NK-92 treated with Interleukin-12 subunit alpha and Interleukin-12 subunit beta, amount 100 ng/mL, for 24 hours (cell line): ENCODE measurements around the gene ZNF512B.
A peak's percentile ranks its signal among the peaks of the same experiment; 100 is the strongest.
"Not testable (repeated sequence)": the region's sequence is repeated elsewhere in the genome, so short reads cannot be mapped to it uniquely, and the experiment has no call there.

Experiments
- DNase-seq: peaks from one replicate; lab custom pipeline; 2025; lab: John Stamatoyannopoulos, UW

Gene ZNF512B

DNA sequence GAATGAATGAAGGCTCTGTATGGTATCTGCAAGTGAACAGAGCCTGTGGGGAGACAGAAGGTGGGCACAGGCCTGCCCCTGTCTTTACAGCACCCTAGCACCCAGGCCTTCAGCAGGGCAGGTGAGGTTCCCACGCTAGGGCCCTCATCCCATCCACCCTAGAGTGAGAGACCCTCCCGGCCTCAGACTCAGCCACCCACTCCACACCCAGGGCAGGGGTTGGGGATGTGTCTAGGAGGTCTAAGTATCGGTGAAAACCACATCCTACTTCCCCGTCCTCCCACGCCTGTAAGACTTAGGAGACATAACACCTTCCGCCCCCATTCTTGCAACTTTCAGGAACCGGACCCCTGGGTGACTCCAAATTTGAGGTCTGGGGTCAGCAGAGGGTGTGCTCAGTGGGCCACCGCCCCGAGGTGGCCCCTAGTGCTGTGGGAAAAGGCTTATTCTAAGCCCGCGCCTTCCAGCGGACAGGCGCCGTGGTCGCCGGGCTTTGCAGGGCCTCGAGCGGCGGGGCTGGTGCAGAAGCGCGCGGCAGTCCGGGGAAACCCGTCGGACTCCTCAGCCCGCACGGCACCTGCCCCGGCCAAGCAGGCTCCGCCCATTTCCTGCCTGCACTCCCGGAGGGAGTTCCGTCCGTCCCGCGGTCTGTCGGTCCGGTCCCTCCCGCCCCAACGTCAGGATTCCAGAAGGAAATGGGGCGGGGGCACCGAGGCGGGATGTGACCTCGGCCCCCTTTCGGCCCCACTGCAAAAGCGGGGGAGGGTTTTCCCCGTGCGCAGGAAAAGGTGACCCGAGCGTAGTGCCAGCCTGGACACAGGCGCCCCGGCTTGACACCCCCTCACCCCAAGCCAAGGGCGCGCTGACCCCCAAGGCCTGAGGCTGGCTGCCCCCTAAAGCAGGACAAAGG is 8.8 kb upstream of the ZNF512B start:
- DNase-seq = peak; percentile 81

DNA sequence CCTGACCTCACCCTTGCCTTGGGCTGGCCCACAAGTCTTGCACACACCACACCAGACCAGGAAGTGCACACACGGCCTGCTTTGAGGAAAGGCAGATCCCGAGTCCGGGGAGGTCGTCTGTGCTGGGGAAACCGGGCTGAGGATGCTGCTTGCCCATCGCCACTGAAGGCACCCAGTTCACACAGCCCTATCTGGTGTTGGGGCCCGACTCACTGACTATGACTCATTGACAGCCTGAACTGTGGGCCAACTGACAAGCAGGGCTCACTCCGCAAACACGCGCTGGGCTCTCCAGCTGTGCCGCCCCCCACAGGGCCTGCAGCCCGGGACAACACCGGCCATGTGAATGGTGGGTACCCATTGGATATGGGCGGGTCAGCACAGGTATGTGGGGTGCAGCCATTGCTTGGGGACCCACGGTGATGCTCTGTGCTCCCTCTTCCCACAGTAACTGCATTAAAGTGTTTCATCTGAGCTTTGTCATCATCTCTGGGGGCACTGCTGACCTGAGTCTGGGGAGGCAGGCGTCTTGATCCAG is 8.1 kb upstream of the ZNF512B start:
- DNase-seq = peak; percentile 62

DNA sequence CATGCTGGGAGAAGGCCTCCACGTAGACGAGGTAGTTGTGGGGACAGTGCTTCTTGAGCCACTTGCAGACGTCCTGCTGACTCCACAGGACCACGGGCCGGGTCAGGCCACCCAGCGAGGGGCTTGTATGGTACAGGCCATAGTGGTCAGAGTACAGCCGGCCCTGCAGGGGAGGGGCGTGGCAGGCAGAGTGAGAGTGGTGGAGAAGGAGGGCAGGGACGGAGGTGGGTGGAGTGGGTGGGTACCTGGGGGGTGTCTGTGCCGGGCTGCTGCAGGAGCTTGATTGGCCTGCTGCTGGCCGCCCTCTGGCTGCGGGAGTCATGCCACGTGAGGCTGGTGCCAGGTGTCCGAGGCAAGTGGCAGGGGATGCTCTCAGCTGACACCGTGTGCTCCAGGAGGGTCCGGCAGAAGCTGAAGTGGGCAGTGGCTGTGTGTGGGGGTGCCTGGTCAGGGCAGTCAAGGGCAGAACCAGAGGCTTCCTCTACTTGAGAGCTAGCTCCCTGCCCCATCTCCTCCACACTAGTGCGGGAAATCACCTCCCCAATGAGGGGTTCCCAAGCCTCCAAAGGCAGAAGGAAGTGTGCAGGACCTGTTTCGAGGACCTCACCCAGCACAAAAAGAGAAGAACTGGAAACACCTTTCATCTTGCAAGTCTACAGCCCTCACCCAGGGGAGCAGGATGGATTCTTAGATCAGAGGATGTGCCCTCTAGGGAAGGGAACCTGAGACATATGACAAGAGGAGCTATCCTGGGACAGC is 7.4 kb upstream of the ZNF512B start:
- no peak for DNase-seq

DNA sequence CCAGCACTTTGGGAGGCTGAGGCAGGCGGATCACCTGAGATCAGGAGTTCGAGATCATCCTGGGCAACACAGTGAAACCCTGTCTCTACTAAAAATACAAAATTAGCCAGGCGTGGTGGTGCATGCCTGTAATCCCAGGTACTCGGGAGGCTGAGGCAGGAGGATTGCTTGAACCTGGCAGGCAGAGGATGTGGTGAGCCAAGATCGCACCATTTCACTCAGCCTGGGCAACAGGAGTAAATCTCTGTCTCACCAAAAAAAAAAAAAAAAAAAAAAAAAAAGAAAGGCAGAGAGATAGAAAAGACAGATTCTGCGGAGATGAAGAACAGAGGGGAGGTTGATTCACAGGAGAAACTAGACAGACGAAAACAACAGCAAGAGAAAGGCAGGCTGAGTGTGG is 6.8 kb upstream of the ZNF512B start:
- DNase-seq = not testable (repeated sequence)

DNA sequence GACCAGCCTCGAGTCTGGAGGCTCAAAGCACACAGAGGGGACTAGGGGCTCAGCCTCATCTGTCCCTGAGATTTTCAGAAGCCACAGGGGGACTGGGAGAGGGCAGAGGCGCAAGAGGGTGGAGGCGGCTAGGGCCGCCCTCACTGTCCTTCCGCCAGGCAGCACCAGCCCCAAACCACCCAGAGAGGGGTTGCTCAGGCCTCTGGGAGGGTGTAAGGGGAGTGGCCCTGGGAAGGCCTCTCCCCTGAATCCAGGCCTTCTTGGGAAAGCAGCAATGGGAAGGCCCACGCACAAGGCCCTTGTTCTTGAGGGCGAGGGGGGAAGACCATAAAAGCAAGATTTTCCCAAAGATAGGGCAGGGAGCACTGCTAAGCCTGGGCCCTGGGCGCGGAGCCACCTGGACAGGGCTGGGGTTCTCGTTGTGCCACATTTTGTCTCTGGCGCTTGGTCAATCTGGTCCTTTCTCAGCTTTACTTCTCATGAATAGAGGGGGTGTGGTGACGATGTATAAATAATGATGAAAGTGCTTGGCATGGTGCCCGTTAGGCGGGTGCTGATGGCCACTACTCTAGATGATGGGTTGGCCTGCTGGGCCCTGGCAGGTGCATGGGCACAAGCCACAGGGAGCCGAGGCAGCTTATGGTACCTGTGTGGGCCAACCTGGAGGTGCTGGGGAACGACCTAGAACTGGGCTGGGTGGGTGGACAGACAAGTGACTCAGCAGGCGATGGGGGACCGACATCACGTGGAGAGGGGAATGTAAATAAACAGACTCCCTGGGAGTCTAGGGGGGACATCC is 4.9 kb upstream of the ZNF512B start:
- no peak for DNase-seq

DNA sequence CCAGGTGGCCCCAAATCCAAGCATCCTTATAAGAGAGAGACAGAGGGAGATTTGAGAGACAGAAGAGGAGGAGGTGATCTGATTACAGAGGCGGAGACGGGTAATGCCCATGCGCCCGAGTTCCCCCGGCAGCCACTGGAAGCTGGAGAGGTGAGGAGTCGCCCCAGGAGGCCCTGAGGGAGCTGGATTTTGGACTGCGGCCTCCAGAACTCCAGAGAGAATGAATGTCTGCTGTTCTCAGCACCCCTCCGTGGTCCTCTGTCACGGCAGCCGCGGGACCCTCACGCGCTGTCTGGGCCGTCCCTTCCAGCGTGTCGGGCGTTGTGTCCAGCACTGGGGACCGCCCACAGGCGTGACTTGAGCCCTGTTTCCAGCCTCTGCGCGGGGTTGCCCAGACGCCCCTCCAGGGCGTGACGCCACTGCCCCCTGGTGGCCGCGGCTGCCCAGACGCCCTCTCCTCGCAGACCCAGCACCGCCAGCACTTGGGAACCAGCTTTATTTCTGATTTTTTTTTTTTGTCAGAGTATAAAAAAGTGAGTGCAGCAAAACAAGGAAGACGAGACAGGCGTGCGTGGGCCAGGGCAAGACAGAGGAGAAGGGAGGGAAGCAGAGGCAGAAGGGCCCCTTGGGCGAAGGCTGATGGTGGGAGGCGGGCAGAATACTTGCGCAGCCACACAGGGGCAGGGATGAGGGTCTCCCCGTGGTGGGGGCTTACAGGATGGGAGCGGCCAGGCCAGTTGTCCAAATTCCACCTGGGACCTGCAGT is 4.1 kb upstream of the ZNF512B start:
- DNase-seq = no peak

DNA sequence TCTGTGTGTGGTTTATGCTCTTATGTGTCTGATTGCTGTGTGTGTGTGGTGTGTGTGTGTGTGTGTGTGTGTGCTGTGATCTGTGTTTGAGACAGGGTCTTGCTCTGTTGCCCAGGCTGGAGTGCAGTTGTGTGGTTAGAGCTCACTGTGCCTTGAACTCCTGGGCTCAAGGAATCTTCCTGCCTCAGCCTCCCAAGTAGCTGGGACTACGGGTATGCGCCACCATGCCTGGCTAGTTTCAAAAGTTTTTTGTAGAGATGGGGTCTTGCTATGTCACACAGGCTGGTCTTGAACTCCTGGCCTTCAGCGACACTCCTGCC is 3.4 kb upstream of the ZNF512B start:
- no peak for DNase-seq

DNA sequence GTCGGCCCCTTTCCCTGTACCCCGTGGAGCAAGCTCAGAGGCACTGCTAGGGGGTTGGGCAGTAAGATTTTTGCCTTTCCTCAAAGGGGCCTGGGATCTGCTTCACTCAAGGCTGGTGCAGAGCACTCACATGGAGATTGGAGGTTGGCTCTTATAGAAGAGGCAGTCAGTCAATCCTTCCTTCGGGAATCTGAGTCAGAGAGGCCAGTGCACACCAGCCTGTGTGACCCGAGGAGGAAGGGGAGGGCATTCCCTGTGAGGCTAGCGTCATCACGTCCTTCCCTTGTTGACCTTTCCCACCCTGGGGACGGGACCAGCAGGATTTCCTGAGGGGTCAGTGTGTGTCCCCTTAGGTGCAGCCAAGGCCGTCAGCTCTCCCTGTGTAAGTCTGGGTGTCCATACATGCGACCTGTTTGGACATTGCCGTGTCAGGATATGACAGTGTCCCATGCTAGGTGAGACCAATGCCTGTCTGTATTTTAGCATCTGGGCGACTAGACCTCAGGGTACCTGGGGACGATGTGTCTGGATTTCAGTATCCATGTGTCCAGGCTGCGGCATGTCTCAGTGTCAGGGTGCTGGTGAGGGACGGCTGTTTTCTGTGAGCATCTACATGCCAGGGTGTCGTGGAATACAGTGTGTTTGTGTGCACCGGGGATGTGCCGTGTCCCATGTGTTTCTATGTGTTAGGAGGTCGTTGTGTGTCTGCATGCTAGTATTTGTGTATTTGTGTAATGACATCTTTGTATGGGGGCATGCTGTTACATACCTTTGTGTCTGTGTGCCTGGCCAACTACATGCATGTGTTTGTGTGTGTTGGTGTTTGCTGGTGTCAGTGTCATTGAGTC is 2.8 kb upstream of the ZNF512B start:
- no peak for DNase-seq

DNA sequence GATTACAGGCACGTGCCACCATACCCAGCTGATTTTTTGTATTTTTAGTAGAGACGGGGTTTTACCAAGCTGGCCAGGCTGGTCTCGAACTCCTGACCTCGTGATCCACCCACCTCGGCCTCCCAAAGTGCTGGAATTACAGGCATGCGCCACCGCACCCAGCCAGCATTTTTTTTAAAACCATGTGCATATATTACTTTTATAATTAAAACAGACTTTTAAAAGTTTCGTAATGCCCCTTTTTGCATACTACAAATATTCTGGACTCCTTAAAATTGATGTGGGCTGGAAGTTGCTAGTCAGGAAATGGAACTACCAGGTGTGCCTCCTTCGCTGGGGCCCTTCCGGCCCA is 2.2 kb upstream of the ZNF512B start:
- DNase-seq = not testable (repeated sequence)

DNA sequence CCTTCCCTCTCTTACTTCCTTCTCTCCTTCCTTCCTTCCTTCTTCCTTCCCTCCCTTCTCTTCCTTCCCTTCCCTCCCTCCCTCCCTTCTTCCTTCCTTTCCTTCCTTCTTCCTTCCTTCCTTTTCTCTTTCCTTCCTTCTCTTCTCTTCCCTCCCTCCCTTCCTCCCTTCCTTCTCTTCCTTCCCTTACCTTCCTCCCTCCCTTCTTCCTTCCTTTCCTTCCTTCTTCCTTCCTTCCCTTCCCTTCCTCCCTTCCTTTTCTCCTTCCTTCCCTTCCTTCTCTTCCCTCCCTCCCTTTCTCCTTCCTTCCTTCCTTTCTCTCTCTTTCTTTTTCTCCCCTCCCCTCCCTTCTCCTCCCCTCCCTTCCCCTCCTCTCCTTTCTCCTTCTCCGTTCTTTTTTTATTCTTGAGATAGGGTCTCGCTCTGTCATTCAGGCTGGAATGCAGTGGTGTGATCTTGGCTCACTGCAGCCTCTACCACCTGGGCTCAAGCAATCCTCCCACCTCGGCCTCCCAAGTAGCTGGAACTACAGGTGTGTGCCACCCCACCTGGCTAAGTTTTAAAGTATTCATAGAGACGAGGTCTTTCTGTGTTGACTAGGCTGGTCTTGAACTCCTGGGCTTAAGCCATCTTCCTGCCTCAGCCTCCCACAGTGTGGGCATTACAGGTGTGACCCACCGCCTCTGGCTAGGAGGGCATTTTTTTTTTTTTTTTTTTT is 1.1 kb upstream of the ZNF512B start:
- no peak for DNase-seq

DNA sequence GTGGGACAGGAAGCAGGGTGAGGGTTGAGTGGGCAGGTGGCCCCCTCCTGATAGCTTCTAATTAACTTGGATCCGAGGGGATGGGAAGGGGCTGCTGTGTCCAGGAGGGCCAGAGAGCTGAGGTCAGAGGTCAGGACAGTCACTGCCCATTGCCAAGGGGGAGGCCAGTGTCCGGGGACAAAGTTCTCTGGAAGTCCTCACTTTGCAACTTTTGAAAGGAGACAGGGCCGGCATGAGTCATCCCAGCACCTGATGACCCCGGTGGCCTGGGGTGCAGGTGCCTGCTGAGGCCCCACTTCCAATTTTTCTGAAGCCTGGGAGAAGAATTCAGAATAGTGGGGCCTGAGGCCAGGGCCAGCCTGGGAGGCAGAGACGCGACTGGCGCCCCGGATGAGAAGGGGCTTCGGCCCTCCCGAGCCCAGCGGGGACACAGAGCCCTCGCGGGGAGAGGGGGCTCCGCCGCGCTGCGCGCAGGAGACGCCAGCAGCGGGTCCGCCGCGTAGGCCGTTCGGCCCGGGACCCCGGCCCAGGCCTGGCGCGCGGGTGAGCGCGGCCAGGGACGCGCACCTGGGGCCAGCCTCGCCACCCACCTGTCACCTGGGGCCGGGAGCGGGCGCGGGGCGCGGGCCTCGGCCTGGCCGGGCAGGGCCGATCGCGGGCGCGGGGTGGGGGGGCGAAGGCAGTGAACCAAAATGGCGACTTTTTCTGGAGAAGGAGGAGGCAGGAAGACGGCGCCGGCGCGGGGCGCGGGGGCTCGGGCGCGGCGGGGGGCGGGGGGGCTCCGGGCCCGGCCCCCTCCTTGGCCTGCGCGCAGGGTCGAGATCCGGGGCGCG is 586 bp downstream of the ZNF512B start:
- no peak for DNase-seq

DNA sequence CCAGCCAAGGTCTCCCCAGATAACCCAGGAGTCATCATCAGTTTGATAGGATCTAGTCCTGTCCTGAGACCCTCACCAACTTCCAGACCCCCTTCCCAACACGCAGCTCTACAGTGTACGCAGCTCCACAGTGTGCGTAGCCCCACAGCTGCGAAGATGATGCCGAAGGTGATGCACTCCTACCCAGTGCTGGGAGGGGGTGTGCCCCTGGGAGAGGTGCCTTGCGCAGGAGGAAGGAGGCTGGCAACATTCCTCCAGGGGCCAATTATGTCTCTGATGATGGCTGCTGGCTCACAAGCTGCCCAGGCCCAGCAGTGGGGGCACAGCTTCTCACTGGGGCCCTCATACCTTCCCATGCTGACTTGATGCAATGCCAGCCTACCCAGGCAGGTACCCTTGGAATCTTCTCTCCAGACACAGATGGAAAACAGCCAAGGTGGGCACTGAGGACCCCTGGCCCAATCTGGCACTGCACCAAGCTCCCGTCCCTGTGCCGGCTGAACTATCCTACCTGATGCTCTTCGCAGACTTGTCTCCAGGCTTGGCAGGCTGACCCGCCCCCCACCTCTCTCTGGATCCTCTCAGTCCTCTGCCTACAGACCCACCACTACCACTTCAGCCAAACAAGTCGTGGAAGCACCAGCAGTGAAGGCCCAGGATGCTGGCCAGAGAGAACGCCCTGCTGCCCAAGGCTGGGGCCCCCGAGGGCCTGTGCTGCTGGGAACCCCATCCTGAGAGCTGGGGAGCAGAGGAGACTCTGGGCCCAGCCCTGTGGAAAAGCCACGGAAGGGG is 1.4 kb downstream of the ZNF512B start:
- no peak for DNase-seq

DNA sequence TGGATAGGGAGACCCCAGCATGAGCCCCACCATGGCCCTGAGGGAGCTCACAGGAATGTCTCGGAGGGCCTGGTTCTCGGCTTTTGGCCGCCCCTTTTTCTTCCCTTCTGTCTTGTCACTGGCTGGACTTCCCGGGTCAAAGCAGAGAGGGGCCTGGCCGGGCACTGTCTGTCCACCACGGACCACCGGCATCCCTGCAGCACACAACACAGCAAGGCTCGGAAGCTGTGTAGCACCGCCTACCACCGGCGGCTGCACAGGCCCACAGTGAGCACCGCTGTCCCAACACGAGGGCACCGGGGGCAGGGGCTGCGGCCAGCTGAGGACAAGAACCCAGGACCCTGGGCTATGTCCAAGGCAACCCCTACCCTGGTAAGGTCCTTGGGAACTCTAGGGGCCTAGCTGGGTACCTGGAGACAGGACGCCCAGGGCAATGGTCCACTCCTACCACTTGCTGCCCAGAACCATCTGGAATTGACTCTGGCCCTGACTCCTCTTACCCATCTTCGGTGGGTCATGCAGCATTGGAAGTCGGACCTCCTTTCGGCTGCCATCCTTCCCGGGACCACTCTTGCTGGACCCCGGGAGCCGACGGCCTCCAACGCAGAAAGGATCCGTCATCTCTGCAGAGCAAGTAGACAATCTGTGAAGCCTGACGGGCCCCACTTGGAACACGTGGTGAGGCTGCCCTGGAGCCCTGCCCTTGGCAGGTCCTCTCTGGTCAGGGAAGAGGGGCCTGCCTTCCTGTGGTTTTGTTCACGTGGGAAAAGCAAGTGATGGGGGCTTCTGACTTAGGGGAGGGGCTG is 2.2 kb downstream of the ZNF512B start:
- DNase-seq = no peak

DNA sequence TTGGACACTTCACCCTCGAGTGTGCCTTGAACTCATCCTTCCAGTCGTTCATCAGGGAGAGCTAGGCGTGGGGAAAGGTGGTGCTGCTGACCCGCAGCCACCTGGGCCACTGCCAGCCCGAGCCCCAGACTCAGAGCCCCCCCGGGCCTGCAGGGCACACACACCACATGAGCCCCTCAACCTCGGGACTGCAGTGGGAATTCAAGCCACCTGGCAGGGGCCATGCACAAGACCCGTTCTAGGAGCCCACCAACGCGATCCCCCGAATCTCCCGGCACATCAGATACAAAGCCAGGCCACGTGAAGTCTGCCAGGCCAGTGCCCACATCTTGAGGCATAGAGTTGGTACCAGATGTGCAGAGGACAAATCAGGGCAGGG is 2.8 kb downstream of the ZNF512B start:
- no peak for DNase-seq

DNA sequence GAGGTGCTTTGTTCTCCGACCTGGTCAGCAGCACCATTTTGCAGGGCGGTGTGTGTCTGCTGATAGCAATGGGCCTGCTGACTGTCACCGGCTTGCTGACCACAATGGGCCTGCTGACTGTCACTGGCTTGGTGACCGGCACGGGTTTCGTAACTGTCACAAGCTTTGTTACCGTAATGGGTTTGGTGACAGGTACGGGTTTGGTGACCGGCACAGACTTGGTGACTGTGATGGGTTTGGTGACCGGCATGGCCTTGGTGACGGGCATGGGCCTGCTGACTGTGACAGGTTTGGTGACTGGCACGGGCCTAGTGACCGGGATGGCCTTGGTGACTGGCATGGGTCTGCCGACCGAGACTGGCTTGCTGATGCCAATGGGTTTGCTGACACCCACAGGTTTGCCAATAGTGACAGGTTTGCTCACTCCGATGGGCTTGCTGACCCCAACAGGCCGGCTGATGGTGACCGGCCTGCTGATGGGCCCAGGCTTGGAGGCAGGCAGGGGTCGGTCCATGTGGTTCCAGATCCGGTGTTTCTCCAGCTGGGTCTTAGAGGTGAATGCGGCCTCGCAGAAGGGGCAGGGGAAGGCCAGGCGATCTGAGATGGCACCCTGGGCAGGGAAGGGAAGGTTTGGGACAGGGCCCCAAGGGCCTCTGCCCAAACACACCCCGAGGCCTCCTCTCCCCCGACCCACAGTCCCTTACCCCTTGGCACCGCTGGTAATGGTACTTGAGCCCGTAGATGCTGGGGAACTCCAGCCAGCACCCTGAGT is 3.4 kb downstream of the ZNF512B start:
- DNase-seq = no peak

DNA sequence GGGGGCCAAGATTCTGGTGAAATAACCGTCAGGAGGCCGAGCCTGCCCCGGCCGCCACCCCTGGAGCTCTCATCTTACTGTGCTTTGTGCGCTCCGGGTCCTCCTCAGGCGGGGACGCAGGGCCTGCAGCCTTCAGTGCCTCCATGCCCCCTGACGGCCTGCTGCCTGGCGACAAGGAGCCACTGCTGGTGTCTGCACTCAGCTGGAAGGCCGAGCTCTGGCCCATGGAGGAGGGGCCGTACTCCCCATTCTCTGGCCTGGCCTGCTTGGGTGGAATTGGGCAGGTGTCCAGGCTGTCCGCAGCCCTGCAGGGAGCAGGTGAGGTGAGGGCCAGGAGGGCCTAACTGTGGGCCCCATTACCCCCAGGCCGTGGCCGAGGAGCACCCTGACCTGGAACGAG is 5.3 kb downstream of the ZNF512B start:
- no peak for DNase-seq
